Parathyroid adenoma (tissue), 2 donors: ENCODE results near the gene CES2.
"Not testable (repeated sequence)": the region's sequence is repeated elsewhere in the genome, so short reads cannot be mapped to it uniquely, and the experiment has no call there.

ENCODE experiments used
- H2AFZ ChIP-seq: fragments of 300-600 bp; sonication (generic); one replicate; pipeline ENCODE4 v1.7.0; 2017; ENCODE audit warnings: antibody characterized with exemption, mild to moderate bottlenecking
- H3K27ac ChIP-seq: fragments of 300-600 bp; sonication (generic); one replicate; pipeline ENCODE4 v1.7.0; 2017
- H3K27me3 ChIP-seq: fragments of 300-600 bp; sonication (generic); one replicate; pipeline ENCODE4 v1.7.0; 2017; ENCODE audit warnings: low read length; ENCODE audit not compliant: control insufficient read depth, insufficient read depth
- H3K36me3 ChIP-seq: fragments of 300-600 bp; sonication (generic); one replicate; pipeline ENCODE4 v1.7.0; 2017; ENCODE audit warnings: low read length; ENCODE audit not compliant: control insufficient read depth, insufficient read depth
- H3K4me1 ChIP-seq: fragments of 300-600 bp; sonication (generic); one replicate; pipeline ENCODE4 v1.7.0; 2017; ENCODE audit warnings: control low read depth
- H3K4me2 ChIP-seq: fragments of 300-600 bp; sonication (generic); one replicate; pipeline ENCODE4 v1.7.0; 2017; ENCODE audit warnings: low read length
- H3K4me3 ChIP-seq: fragments of 300-600 bp; sonication (generic); one replicate; pipeline ENCODE4 v1.7.0; 2017; ENCODE audit warnings: low read depth, low read length
- H3K79me2 ChIP-seq: fragments of 300-600 bp; sonication (generic); one replicate; pipeline ENCODE4 v1.7.0; 2017; ENCODE audit warnings: control low read depth
- H3K9ac ChIP-seq: fragments of 300-600 bp; sonication (generic); one replicate; pipeline ENCODE4 v1.7.0; 2017; ENCODE audit warnings: mild to moderate bottlenecking
- H3K9me3 ChIP-seq: fragments of 300-600 bp; sonication (generic); one replicate; pipeline ENCODE4 v1.7.0; 2017; ENCODE audit warnings: low read length; ENCODE audit not compliant: control insufficient read depth
- TF ChIP-seq, protein P1 (sequence below): fragments of 300-600 bp; sonication (generic); IDR thresholded peaks from one replicate; pipeline ENCODE4 v1.7.0; 2017; ENCODE audit warnings: antibody characterized with exemption, mild to moderate bottlenecking
- donor health status: primary hyperparathyroidism.

CES2 gene

DNA sequence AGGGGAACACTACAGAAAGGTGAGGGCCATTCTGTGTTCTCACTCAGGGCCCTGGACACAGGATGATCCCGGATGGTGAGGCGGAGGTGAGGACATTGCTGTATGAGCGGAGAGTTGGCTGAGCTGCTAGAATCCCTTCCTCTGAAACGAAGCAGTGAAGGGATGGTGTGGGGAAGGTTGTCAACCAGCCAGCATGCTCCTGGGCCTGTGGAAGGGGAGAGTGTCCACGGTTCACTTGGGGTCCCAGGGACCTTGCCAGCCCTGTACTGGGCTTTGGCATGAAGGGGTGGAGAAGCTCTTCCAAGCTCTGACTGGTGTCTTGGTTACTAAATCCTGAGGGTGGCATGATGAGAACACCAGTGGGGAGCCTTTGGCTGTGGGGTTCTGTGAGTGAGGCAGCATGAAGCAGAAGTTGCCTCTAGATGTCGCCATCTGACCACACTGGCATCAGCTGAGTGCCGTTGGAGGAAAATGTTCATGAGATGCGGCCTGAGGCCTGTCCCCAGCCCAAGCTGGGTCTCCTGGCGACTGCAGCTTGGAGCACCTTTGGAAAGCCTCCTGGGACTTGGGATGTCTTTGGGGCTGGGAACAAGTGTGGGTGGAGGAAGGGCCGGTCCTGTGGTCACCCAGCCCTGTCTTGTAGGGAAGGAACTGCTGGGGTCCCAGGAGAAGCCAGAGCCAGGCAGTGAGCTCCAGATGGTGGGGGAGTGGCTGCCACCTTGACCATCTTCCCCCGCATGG lies 40.2 kb upstream of the CES2 start:
- H3K9ac ChIP-seq = no peak overlapping the region
- no peaks in the 10 kb centered on the region for H3K9me3 ChIP-seq
- peaks cover 13% of the 10 kb centered on the region for H3K4me1 ChIP-seq
- no peak overlapping the region for H3K4me2 ChIP-seq
- no peaks in the 10 kb centered on the region for H3K36me3 ChIP-seq
- TF ChIP-seq, protein P1, sequence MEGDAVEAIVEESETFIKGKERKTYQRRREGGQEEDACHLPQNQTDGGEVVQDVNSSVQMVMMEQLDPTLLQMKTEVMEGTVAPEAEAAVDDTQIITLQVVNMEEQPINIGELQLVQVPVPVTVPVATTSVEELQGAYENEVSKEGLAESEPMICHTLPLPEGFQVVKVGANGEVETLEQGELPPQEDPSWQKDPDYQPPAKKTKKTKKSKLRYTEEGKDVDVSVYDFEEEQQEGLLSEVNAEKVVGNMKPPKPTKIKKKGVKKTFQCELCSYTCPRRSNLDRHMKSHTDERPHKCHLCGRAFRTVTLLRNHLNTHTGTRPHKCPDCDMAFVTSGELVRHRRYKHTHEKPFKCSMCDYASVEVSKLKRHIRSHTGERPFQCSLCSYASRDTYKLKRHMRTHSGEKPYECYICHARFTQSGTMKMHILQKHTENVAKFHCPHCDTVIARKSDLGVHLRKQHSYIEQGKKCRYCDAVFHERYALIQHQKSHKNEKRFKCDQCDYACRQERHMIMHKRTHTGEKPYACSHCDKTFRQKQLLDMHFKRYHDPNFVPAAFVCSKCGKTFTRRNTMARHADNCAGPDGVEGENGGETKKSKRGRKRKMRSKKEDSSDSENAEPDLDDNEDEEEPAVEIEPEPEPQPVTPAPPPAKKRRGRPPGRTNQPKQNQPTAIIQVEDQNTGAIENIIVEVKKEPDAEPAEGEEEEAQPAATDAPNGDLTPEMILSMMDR = peak; percentile 91
- H2AFZ ChIP-seq = peak overlapping the region; percentile 65
- H3K79me2 ChIP-seq = peaks cover 6% of the 10 kb centered on the region
- no peaks in the 10 kb centered on the region for H3K27me3 ChIP-seq
- no peak overlapping the region for H3K4me3 ChIP-seq
- no peak overlapping the region for H3K27ac ChIP-seq

DNA sequence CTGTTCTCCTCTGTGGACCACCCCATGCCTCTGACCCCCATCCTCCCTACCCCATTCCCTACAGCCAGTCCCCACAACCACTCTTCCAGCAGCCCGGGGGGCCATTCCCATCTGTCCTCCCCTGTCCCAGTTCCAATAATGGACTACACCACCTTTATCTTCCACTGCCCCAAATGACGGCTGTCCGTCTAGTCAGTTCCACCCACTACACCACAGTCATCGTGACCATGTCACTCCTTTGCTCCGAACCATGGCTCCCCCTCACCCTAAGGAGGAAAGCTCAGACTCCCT lies 39.7 kb upstream of the CES2 start:
- TF ChIP-seq, protein P1 = no peak
- peak overlapping the region; percentile 65 for H2AFZ ChIP-seq
- no peaks in the 10 kb centered on the region for H3K36me3 ChIP-seq
- no peak overlapping the region for H3K4me3 ChIP-seq
- peaks cover 18% of the 10 kb centered on the region for H3K4me1 ChIP-seq
- peaks cover 6% of the 10 kb centered on the region for H3K79me2 ChIP-seq
- no peaks in the 10 kb centered on the region for H3K9me3 ChIP-seq
- no peak overlapping the region for H3K9ac ChIP-seq
- no peak overlapping the region for H3K27ac ChIP-seq
- H3K4me2 ChIP-seq = no peak overlapping the region
- no peaks in the 10 kb centered on the region for H3K27me3 ChIP-seq

DNA sequence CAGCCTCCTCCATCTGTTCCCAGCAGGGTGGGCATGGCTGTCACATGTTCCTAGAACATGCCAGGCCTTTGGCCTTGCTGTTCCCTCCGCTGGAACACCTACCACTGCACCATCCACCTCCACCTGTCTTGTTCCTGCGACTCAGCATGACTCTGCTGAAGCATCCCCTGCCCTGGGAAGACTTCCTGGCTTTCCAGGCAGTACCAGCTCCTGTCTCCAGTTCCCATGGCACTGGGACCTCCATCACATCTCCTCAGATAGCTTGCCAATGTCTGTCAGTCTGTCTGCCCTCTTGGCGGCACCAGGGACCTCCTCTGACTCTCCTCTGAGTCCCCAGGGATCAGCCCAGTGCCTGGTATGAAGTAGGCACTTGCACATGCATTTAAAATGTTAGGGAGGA lies 39.3 kb upstream of the CES2 start:
- no peak overlapping the region for H3K27ac ChIP-seq

DNA sequence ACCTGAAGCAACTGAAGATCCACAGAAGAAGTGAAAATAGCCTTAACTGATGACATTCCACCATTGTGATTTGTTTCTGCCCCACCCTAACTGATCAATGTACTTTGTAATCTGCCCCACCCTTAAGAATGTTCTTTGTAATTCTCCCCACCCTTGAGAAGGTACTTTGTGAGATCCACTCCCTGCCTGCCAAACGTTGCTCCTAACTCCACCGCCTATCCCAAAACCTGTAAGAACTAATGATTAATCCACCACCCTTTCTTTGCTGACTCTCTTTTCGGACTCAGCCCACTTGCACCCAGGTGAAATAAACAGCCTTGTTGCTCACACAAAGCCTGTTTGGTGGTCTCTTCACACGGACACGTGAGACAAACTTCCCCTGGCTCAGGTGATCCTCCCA lies 38.6 kb upstream of the CES2 start:
- H3K27ac ChIP-seq, H3K9me3 ChIP-seq, H3K79me2 ChIP-seq, H3K36me3 ChIP-seq, H3K4me3 ChIP-seq, H3K9ac ChIP-seq, H3K27me3 ChIP-seq, H3K4me2 ChIP-seq, H2AFZ ChIP-seq: not testable (repeated sequence)
- peaks cover 26% of the 10 kb centered on the region for H3K4me1 ChIP-seq

More for the DNA sequence above, 39.3 kb upstream of the CES2 start:
- no peaks in the 10 kb centered on the region for H3K27me3 ChIP-seq
- no peaks in the 10 kb centered on the region for H3K36me3 ChIP-seq
- no peak overlapping the region for H3K9ac ChIP-seq
- peaks cover 20% of the 10 kb centered on the region for H3K4me1 ChIP-seq
- H3K4me2 ChIP-seq = no peak overlapping the region
- H2AFZ ChIP-seq = no peak overlapping the region
- H3K79me2 ChIP-seq = peaks cover 6% of the 10 kb centered on the region
- no peak overlapping the region for H3K4me3 ChIP-seq
- TF ChIP-seq, protein P1 = no peak
- no peaks in the 10 kb centered on the region for H3K9me3 ChIP-seq

DNA sequence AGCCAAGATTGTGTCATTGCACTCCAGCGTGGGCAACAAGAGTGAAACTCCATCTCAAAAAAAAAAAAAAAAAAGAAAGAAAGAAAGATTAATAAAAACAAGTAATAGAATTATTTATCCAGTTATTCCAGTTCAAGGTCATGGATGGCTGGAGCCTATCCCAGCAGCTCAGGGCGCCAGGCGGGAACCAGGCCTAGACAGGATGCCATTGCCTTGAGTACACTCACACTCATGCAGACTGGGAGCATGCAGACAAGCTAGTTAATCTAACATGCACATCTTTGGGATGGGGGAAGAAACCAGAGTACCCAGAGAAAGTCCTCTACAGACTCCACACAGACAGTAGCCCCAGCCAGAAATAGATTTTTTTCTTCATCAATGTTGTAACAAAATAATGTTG lies 37.1 kb upstream of the CES2 start:
- H3K4me2 ChIP-seq = no peak overlapping the region
- TF ChIP-seq, protein P1 = no peak
- H3K9ac ChIP-seq = no peak overlapping the region
- H3K36me3 ChIP-seq = no peaks in the 10 kb centered on the region
- H3K4me3 ChIP-seq = no peak overlapping the region
- H3K79me2 ChIP-seq = peaks cover 6% of the 10 kb centered on the region
- H3K4me1 ChIP-seq = peaks cover 28% of the 10 kb centered on the region
- H2AFZ ChIP-seq = no peak overlapping the region
- no peaks in the 10 kb centered on the region for H3K27me3 ChIP-seq
- no peak overlapping the region for H3K27ac ChIP-seq
- H3K9me3 ChIP-seq = no peaks in the 10 kb centered on the region
